Lung (tissue), 12 donors: ENCODE measurements around the gene SPANXB1. TPM values are rescaled to one million over a fixed set of nuclear protein-coding genes. Genes with fewer than 3 reads are reported as not detected.
"Not testable (repeated sequence)": the region's sequence is repeated elsewhere in the genome, so short reads cannot be mapped to it uniquely, and the experiment has no call there.

Source experiments
- ATAC-seq: fragments of 200-7000 bp; cut with Tn5 transposase; one replicate; pipeline ENCODE4 v1.9.1; 2020; ENCODE audit warnings: moderate number of reproducible peaks; ENCODE audit not compliant: insufficient read depth, low FRiP score
- DNase-seq, 3 donors: peaks; one replicate each; pipeline ENCODE4 v3.0.0-alpha.2; 2013 to 2017
- H3K27ac ChIP-seq, 2 donors: one replicate each; pipeline ENCODE4 v1.5.1; 2013; ENCODE audit warnings: mild to moderate bottlenecking in 2 of 2, moderate library complexity in 2 of 2, control low read depth in 1 of 2, inconsistent platforms in 1 of 2, low read depth in 1 of 2, low read length in 1 of 2
- H3K27me3 ChIP-seq, 3 donors: one replicate each; pipeline ENCODE4 v1.5.1; 2013; ENCODE audit warnings: low read length in 2 of 3; ENCODE audit not compliant: control insufficient read depth in 3 of 3, insufficient read depth in 3 of 3
- H3K36me3 ChIP-seq, 4 donors: one replicate each; pipeline ENCODE4 v1.5.1; 2013; ENCODE audit warnings: low read length in 4 of 4, mild to moderate bottlenecking in 1 of 4, moderate library complexity in 1 of 4; ENCODE audit not compliant: control insufficient read depth in 4 of 4, insufficient read depth in 4 of 4
- H3K4me1 ChIP-seq, 5 donors: one replicate each; pipeline ENCODE4 v1.5.1; 2013; ENCODE audit warnings: low read length in 5 of 5, mild to moderate bottlenecking in 2 of 5, moderate library complexity in 1 of 5; ENCODE audit not compliant: control insufficient read depth in 5 of 5, insufficient read depth in 5 of 5
- H3K4me3 ChIP-seq: one replicate; pipeline ENCODE4 v1.5.1; 2013; ENCODE audit warnings: mild to moderate bottlenecking, control low read depth, moderate library complexity
- H3K9ac ChIP-seq, 2 donors: one replicate each; pipeline ENCODE4 v1.5.1; 2013; ENCODE audit warnings: low read length in 2 of 2, control low read depth in 1 of 2; ENCODE audit not compliant: insufficient read depth in 1 of 2
- H3K9me3 ChIP-seq, 4 donors: one replicate each; pipeline ENCODE4 v1.5.1; 2013; ENCODE audit warnings: low read length in 3 of 4, mild to moderate bottlenecking in 1 of 4, moderate library complexity in 1 of 4; ENCODE audit not compliant: control insufficient read depth in 4 of 4, insufficient read depth in 3 of 4
- CTCF ChIP-seq: IDR thresholded peaks from 2 replicates; pipeline ENCODE4 v1.5.1; 2012; ENCODE audit warnings: mild to moderate bottlenecking; ENCODE audit errors: control extremely low read depth, extremely low read depth
- WGBS, 2 donors: extraction: QIAGEN DNeasy Blood & Tissue Kit; methylation state at CpG; one replicate each; pipeline ENCODE4 v1.1.7; 2013; 5-methylcytosine and 5-hydroxymethylcytosine counted together
- polyA plus RNA-seq, 2 donors: library from polyadenylated mRNA; stranded (reverse); fragments of 200-250 nt; gene quantifications; one replicate each; pipeline ENCODE4 v1.2.1, GENCODE V29; 2013
- total RNA-seq, 2 donors: library from RNA; depleted of rRNA in 1 of 2; stranded (reverse); fragments of >200 nt in 1 of 2; gene quantifications; one replicate each; pipeline ENCODE4 v1.2.1, GENCODE V29; 2014 to 2021
- donor health status: control.
- donor health status: control.
- donor health status: Bipolar disorder and iron deficiency.
- donor health status: healthy.
- donor health status: DM: yes; HTN: yes; CAD: no.

The SPANXB1 gene
- total and polyA plus RNA-seq, 4 donors, result not detected

- no peaks in the 10 kb centered on the region for H3K27me3 ChIP-seq
- DNase-seq, result no peak
- no peaks in the 10 kb centered on the region for H3K9me3 ChIP-seq
- no peak for TF ChIP-seq CTCF
- 83 to 100% methylated on average over 3 of the region's 3 CpGs for WGBS, 2 donors
- no peak for ATAC-seq
- H3K9ac ChIP-seq, result no peak overlapping the region
- no peak overlapping the region for H3K4me3 ChIP-seq
- no peak overlapping the region for H3K27ac ChIP-seq
- H3K36me3 ChIP-seq, result no peaks in the 10 kb centered on the region
- H3K4me1 ChIP-seq, result peaks cover 0 to 6% (median 0%) of the 10 kb centered on the region in 5 donors
These were observed 22.1 kb upstream of the SPANXB1 start for GRCh38 chrX:140980271-140980670.

- no peak for TF ChIP-seq CTCF
- no peak for ATAC-seq
- DNase-seq, result no peak
These were observed 18.7 kb upstream of the SPANXB1 start for GRCh38 chrX:140983730-140984129.

GRCh38 chrX:141005243-141005642 lies 2.8 kb downstream of the SPANXB1 start:
- not testable (repeated sequence) for H3K9ac ChIP-seq, H3K4me1 ChIP-seq, H3K4me3 ChIP-seq, H3K9me3 ChIP-seq, ATAC-seq, DNase-seq, H3K36me3 ChIP-seq, H3K27ac ChIP-seq, H3K27me3 ChIP-seq
- WGBS, 2 donors, result 66 to 92% methylated on average over 3 to 4 of the region's 6 CpGs

More at GRCh38 chrX:140983730-140984129, 18.7 kb upstream of the SPANXB1 start:
- H3K9ac ChIP-seq, result no peak overlapping the region
- 59 to 70% methylated on average over 1 of the region's 1 CpG for WGBS, 2 donors
- no peak overlapping the region for H3K27ac ChIP-seq
- no peaks in the 10 kb centered on the region for H3K9me3 ChIP-seq
- no peaks in the 10 kb centered on the region for H3K36me3 ChIP-seq
- no peaks in the 10 kb centered on the region for H3K27me3 ChIP-seq
- no peak overlapping the region for H3K4me3 ChIP-seq
- H3K4me1 ChIP-seq, result no peaks in the 10 kb centered on the region

- H3K4me1 ChIP-seq, DNase-seq, H3K36me3 ChIP-seq, H3K9me3 ChIP-seq, H3K9ac ChIP-seq, ATAC-seq, H3K27ac ChIP-seq, H3K4me3 ChIP-seq, H3K27me3 ChIP-seq: not testable (repeated sequence)
- WGBS, 2 donors, result 88 to 93% methylated on average over 3 to 9 of the region's 14 CpGs
These were observed 41.9 kb downstream of the SPANXB1 start for GRCh38 chrX:141044246-141044645.

- not testable (repeated sequence) for H3K27ac ChIP-seq, H3K36me3 ChIP-seq, H3K9me3 ChIP-seq, ATAC-seq, H3K4me3 ChIP-seq, DNase-seq, H3K9ac ChIP-seq, H3K4me1 ChIP-seq, H3K27me3 ChIP-seq
- WGBS, 2 donors, result 78 to 90% methylated on average over 3 of the region's 3 CpGs
These were observed 47.5 kb downstream of the SPANXB1 start for GRCh38 chrX:141049878-141050277.

GRCh38 chrX:141052098-141052497 lies 49.7 kb downstream of the SPANXB1 start:
- not testable (repeated sequence) for H3K9me3 ChIP-seq, H3K27me3 ChIP-seq, H3K9ac ChIP-seq, ATAC-seq, H3K36me3 ChIP-seq, H3K27ac ChIP-seq, H3K4me1 ChIP-seq, H3K4me3 ChIP-seq
- WGBS, 2 donors, result 38 to 56% methylated on average over 4 to 5 of the region's 5 CpGs
- DNase-seq, result peak in 1 of 3 donors; percentile 0
